ENCODE results near the gene RUBCN.

- TF ChIP-seq CTCF (IDR thresholded peaks at IDR 0.05) (no peak), EP300 (IDR thresholded peaks at IDR 0.05) (no peak), POLR2A (IDR thresholded peaks at IDR 0.05) (no peak)
Measured at GRCh38 chr3:197687570-197687969, 49.1 kb downstream of the RUBCN start.

Measured in tibial nerve (tissue), 4 donors.